Activated effector memory CD4-positive, alpha-beta T cell treated with Interleukin-2 at 50 U/mL for 16 hours (primary cell): Measurements from ENCODE around the gene RYR2.

Source experiments
- DNase-seq: peaks from one replicate; pipeline ENCODE4 v3.0.0-alpha.2; 2020

The RYR2 gene

GRCh38 chr1:237478082-237478481 lies 436.1 kb downstream of the RYR2 start:
- no peak for DNase-seq

DNA sequence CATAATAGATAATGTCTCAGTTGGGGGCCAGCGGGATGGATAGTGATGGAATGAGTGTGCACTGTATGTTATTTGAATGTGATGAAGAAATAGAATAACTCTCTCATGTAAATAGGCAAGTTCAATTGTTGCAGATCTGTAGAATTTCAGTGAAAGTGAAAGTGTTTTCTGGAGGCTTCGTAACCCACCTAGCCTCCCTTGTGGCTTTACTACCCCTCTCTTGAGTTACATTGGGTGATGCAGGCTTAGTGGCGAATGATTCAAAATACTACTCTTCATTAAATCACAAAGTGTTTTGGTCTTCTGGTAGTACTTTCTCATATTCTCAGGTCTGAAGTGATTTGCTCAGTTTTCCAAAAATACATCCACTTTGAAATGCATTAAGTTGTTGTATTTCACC lies 436.9 kb downstream of the RYR2 start:
- no peak for DNase-seq

DNA sequence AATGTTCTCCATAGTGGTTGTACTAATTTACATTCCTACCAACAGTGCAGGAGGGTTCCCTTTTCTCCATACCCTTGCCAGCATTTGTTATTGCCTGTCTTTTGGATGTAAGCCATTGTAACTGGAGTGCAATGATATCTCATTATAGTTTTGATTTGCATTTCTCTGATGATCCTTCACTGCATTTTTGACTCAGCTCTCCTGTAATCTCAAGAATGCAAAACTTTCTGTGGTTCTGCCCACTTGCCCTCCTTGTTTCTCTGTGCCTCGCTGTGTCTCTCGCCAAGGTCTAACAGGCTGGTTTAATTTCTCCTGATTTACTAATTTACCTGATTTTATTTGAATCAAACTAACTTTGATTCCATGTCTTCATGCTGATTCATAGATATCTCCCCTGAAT lies 440.8 kb downstream of the RYR2 start:
- no peak for DNase-seq

DNA sequence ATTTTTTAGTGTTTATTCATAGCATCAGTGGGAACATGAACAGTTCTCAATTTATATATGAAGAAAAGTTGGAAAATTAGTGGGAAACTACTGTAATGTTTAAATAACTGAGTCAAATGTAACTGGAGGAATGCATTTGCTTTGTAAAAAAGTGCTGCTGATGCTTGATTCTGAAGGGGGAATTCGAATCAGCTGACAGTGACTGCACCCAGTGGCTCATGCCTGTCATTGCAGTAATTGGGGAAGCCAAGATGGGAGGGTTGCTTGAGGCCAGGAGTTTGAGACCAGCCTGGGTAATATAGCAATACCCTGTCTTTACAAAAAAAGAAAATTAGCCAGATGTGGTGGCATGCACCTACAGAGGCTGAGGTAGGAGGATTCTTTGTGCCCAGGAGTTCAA lies 450.4 kb downstream of the RYR2 start:
- DNase-seq: no peak

DNA sequence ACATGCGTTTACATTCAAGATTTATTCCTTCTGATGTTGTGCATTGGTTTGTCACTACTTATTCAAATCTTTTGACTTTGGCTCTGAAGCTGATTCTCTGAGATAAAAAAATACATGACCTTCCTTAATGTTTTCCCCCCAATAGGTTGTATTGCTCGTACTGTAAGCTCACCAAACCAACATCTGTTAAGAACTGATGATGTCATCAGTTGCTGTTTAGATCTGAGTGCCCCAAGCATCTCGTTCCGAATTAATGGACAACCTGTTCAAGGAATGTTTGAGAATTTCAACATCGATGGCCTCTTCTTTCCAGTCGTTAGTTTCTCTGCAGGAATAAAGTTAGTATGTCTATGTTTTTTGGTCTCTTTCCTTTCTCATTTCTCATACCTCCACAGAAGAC lies 458.6 kb downstream of the RYR2 start:
- DNase-seq: no peak

- no peak for DNase-seq
Measured at GRCh38 chr1:237503292-237503691, 461.3 kb downstream of the RYR2 start.

DNA sequence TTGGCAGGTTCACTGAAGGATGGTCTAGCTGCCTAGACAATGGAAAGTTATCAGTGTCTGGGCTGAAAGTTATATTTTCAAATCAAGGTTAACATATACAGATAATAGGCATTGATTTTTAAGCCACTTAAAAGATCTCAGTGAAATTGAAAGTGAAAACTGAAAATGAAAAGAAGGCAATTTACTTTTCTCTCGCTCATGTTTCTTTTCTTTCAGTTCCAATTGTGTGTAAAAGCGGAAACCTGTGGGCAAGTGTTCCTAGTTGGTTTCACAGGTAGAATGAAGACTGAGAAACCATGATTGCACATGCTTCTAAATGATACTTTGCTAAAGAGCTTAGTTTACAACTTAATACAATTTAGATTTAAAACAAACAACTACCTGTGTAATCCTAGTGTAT lies 465.0 kb downstream of the RYR2 start:
- DNase-seq: no peak

GRCh38 chr1:237509748-237510147 lies 467.8 kb downstream of the RYR2 start:
- DNase-seq: no peak

DNA sequence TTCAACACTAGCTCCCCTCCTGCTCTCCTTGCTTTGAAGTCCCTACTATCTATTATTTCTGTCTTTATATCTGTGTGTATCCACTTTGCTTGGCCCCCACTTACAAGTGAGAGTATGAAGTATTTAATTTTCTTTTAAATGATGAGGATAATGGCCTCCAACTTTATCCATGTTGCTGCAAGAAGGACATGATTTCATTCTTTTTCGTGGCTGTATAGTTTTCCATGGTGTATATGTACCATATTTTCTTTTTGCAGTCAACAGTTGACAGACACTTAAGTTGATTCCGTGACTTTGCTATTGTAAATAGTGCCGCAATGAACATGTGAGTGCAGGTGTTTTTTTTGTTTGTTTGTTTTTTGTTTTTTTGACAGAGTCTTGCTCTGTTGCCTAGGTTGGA lies 483.1 kb downstream of the RYR2 start:
- DNase-seq: no peak

DNA sequence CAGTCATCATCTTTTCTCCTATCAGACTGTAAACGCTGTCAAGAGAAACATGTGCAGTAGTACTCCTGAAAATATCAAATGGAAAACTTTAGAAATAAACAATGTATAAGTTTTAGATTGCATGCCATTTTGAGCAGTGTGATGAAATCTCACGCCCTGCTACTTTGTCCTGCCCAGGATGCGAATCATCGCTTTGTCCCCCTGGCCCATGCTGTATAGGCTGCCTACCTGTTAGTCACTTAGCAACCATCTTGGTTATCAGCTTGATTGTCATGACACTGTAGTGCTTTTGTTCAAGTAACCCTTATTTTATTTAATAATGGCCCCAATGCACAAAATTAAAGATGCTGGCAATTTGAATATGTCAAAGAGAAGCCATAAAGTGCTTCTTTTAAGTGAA lies 485.8 kb downstream of the RYR2 start:
- no peak for DNase-seq

DNA sequence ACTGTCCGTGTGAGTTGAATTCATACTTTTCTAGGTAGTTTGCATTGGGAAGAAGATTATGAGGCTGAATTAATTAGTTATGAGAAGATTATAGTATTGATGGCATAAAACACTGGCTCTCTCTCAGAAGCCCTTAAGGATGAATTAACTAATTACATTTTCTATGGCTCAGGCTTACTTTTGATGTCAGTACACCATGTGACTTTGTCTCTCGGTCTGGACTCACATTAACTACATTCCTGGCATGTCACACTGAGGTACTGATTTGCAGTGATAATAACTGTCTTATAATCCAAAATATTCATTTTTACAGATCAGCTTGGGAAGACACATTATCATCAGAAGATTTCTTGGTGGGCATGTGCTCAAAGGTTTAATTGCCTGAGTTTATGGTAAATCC lies 486.6 kb downstream of the RYR2 start:
- no peak for DNase-seq

GRCh38 chr1:237539055-237539454 lies 497.1 kb downstream of the RYR2 start:
- no peak for DNase-seq

- no peak for DNase-seq
Measured at GRCh38 chr1:237542525-237543418, 500.8 kb downstream of the RYR2 start.

DNA sequence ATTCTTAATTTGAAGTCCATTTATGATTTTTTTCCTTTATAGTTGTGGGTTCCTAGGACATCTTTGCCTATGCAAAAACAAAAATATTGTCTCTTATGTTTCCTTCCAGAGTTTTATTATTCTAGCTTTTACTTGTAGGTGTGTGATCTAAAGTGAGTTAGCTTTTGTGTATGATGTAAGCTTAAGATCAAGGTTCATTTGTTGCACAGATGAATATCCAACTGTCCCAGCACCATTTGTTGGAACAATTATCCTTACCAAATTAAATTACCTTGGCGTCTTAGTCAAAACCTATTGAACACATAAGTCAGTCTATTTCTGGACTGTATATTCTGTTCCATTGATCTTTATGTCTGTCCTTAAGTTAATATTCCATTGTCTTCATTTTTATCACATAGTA lies 511.1 kb downstream of the RYR2 start:
- DNase-seq: no peak

- DNase-seq: no peak
Measured at GRCh38 chr1:237556911-237557310, 514.9 kb downstream of the RYR2 start.

GRCh38 chr1:237562242-237562823 lies 520.3 kb downstream of the RYR2 start:
- no peak for DNase-seq

DNA sequence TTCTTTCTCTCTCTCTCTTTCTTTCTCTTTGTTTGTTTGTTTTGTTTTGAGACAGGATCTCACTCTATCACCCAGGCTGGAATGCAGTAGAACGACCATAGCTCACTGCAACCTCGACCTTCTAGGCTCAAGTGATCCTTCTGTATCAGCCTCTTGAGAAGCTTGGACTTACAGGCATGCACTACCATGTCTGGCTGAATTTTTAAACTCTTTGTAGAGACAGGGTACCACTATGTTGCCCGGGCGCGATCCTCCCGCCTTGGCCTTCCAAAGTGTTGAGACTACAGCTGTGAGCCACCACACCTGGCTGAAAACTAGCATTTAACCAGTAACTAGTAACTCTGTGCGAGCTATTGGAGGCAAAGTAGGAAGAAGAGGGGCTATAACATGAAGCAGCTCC lies 523.3 kb downstream of the RYR2 start:
- no peak for DNase-seq

- DNase-seq: no peak
Measured at GRCh38 chr1:237566581-237566980, 524.6 kb downstream of the RYR2 start.

- no peak for DNase-seq
Measured at GRCh38 chr1:237568955-237569354, 527.0 kb downstream of the RYR2 start.

DNA sequence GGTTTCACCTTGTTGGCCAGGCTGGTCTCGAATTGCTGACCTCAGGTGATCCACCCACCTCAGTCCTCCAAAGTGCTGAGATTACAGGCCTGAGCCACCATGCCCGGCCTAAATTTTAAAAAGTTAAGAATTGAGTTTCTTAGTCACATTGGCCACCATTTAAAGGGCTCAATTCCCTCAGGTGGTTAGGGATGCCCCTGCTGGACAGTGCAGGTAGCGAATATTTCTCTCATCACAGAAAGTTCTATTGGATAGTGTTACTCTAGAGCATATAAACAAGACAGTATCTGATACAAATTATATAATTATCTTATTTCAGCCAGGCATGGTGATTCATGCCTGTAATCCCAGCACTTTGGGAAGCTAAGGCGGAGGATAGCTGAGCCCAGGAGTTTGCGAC lies 528.5 kb downstream of the RYR2 start:
- DNase-seq: no peak

- DNase-seq: no peak
Measured at GRCh38 chr1:237574536-237574935, 532.6 kb downstream of the RYR2 start.

DNA sequence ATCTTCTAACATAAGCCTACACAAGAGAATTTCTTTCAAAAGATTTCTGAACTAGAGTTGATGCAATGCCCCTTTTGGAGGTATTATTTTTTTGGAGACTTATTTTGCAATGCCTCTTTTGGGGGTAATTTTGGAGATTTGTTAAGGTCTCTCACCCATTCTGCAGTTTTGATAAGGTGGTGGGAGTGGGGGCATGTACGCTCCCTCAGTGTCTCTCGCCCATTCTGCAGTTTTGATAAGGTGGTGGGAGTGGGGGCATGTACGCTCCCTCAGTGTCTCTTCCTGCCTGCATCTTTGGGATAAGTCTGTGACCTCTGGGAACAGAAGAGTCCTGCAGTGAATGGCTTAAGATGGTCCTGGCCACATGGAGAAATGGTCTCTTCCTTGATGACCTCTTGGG lies 536.6 kb downstream of the RYR2 start:
- DNase-seq: no peak

GRCh38 chr1:237580726-237581125 lies 538.7 kb downstream of the RYR2 start:
- DNase-seq: no peak

DNA sequence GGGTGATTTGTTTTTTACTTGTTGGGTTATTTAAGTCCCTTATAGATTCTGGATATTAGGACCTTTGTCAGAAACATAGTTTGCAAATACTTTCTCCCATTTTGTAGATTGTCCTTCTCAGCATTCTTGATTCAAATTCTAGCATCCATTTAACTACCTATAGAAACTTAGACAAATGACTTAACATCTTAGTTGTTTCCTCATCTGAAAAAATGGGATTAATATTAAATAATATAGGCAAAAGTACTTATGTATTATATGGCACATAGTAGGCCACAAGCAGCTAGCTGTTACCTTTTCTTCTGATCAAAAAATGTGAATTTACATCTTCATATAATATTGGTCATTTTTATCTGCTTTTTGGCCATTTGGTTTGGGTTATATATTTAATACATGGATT lies 541.3 kb downstream of the RYR2 start:
- DNase-seq: no peak

DNA sequence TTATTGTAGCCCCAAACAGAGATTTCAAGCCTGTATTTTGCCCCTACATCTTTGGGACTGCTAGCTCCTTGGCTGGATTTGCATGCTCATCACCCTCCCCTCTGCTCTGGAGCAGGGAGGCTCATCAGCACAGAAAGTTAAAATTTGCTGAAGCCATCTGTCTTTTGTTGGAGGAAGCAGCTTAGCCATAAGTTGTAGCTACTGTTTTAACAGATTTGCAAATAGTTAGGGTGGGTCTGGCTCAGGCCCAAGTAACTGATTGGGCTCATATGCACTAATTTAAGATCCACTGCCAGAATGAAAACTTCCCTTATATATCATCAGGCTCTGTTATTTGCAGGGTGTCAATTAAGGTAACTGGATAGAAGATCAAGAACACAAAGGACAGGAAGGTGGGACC lies 541.8 kb downstream of the RYR2 start:
- no peak for DNase-seq
